GM19099 (cell line): ENCODE data around the gene SKP1.
A peak's percentile ranks its signal among the peaks of the same experiment; 100 is the strongest.

Experiments used
- POLR2A ChIP-seq: IDR thresholded peaks from 3 replicates; pipeline ENCODE4 v1.6.1; 2011; ENCODE audit warnings: low read depth; ENCODE audit not compliant: insufficient read length; ENCODE audit errors: extremely low read depth

SKP1 gene

GRCh38 chr5:134100283-134101091, 76.3 kb downstream of the SKP1 start:
- peak; percentile 34 for TF ChIP-seq POLR2A

- TF ChIP-seq POLR2A: peak; percentile 37
Measured at GRCh38 chr5:134099939-134100282, 76.8 kb downstream of the SKP1 start.

GRCh38 chr5:134099288-134099872, 77.4 kb downstream of the SKP1 start:
- no peak for TF ChIP-seq POLR2A
